LNCAP (cell line): ENCODE measurements around the gene SPOCK3.

Experiments
- TF ChIP-seq, protein P1 (sequence below): fragments of 450-650 bp; IDR thresholded peaks from 2 replicates; pipeline ENCODE4 v1.5.1; 2017; ENCODE audit warnings: mild to moderate bottlenecking

SPOCK3 gene

DNA sequence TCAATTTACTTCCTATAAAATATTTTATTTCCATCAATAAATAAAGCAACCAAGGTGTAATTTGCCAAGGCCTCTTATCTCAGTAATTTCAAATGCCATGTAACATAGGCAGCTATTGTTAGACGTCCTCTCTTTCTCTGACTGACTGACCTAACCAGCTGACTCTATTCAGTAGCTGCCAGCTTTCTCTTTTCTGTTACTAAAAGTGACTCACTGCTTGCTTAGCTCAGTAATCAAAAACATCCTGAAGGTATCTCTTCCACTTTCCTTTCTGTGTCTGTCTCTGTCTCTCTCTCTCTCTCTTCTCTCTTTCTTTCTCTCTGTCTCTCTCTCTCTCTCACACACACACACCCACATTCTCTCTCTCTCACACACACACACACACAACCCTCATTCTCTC, 134.2 kb downstream of the SPOCK3 start:
- TF ChIP-seq, protein P1, sequence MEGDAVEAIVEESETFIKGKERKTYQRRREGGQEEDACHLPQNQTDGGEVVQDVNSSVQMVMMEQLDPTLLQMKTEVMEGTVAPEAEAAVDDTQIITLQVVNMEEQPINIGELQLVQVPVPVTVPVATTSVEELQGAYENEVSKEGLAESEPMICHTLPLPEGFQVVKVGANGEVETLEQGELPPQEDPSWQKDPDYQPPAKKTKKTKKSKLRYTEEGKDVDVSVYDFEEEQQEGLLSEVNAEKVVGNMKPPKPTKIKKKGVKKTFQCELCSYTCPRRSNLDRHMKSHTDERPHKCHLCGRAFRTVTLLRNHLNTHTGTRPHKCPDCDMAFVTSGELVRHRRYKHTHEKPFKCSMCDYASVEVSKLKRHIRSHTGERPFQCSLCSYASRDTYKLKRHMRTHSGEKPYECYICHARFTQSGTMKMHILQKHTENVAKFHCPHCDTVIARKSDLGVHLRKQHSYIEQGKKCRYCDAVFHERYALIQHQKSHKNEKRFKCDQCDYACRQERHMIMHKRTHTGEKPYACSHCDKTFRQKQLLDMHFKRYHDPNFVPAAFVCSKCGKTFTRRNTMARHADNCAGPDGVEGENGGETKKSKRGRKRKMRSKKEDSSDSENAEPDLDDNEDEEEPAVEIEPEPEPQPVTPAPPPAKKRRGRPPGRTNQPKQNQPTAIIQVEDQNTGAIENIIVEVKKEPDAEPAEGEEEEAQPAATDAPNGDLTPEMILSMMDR: no peak

DNA sequence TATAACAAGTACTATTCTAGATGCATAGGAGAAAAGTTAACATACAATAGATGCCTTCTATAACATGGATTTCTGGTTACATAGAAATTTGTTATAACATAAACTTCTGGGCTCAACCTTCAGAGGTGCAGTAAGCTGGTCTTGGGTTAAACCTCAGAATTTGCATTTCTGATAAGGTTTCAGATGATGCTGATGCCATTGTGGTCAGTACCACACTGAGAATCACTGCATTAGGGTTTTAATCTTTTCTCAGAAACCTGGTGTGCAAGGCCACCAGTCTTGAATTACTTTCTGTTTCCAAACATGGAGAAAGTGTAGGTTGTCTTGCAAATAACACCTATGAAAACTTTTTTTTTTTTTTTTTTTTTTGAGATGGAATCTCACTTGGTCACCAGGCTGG, 146.2 kb downstream of the SPOCK3 start:
- TF ChIP-seq, protein P1: no peak

DNA sequence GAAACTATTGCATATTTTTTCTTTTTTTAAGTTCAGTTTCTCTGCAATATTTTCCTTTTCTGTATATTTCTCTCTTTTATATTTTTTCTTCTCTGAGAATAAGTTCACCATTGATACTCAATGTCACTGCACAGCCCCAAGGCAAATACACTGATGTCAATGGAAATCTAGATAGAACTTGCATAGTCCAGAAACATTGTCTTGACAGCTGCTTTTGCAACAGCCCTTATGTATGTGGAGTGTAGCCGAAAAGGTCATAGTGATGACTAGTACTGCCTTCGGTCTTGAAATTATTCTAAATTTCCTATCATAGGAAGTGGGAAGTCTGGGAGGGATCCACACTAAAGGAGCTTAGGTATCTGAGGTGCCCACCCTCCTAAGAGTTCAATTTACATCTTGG, 150.0 kb downstream of the SPOCK3 start:
- TF ChIP-seq, protein P1: no peak

DNA sequence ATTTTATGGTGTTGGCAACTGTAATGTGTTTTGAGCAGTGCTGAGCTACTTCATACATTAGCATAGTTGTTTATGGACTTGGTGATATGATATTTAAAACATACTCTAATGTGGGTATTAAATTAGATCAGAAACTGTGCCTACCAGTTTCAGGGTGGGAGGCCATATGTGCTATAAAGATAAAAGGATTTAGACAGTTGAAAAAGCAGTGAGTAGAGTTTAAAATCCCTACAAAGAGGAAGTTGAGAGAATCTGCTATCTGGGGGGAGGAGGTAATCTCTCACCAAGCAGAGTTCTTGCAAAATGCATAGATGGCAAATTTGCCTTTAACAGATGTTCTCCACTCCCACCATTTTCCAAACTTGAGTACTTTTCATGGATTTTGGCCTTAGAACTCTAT, 154.5 kb downstream of the SPOCK3 start:
- TF ChIP-seq, protein P1: no peak

DNA sequence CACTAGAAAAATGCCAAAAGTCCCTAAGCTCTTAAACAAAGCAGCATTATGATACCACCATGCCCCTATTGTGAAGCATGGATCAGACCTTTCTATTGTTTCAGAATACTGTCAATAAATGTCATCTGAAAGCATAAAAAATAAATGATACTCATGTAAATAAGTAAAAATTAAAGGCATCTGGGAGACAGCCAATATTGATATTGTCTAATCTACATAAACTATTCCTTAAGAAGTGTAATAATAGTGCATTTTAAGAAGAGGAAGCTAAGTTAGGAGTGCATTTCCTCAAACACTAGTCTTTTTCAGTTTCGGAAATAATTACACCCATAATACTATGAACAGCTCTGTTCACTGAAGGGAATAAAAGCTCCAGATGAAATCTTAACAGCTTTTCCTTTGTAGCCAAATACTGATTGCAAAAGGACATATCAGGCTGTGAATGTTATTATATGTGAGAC, 181.6 kb downstream of the SPOCK3 start:
- TF ChIP-seq, protein P1: no peak

DNA sequence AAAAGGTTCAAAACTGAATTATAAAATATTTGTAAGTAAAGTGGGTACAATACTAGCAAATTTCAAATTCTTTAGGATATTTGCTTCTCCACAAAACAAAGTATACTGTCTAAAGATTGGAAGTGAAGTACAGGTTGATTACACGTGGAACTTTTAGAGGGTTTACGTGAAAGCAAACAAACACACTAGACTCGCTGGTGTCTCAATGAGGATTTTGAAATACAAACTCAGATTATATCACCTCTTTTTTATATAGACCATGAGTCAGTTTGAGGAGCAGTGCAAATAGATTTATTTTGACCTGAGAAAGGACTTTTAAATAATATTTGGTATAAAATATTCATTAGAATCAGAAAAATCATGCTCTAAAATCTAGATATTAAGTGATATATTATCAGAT, 185.0 kb downstream of the SPOCK3 start:
- TF ChIP-seq, protein P1: no peak

DNA sequence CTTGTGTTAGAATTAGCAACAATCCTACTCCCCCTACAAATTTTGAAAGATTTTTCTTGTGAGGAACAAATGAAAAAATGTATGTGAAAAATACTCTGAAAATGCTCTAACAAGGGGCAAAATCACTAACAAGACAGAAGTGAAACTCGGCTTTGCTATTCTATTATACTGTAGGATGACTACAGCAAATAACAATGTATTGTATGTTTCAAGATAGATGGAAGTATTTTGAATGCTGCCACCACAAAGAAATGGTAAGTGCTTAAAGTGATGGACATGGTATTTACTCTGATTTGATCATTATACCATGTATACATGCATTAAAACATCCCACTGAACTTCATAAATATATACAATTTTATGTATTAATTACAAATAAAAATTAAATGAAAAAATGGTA, 192.8 kb downstream of the SPOCK3 start:
- TF ChIP-seq, protein P1: no peak

DNA sequence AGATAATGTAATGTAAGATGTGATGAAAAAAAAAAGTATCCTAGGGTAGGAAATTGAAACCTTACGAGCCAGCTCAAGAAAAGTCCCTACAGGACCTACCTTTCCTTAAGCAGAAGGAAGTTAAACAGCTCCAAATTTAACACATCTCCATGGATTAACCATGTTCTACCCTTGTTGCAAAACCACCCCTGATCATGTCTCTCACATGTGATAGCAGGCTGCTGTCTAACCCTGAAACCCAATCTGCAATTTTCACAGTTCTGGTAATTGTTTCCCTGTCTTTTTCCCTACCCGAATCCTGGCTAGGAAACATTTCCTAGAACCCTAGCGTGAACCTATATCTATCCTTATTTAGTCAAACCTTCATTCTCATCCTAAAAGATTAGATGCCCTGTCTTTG, 198.9 kb downstream of the SPOCK3 start:
- TF ChIP-seq, protein P1: no peak
